NCI-H1436 treated with DMSO at 0.1 percent for 48 hours (cell line): ENCODE measurements around the gene DYNLRB1.
A peak's percentile ranks its signal among the peaks of the same experiment; 100 is the strongest.
"Not testable (repeated sequence)": the region's sequence is repeated elsewhere in the genome, so short reads cannot be mapped to it uniquely, and the experiment has no call there.

Experiments used
- DNase-seq: peaks from one replicate; lab custom pipeline; 2025; lab: John Stamatoyannopoulos, UW

Gene DYNLRB1

DNA sequence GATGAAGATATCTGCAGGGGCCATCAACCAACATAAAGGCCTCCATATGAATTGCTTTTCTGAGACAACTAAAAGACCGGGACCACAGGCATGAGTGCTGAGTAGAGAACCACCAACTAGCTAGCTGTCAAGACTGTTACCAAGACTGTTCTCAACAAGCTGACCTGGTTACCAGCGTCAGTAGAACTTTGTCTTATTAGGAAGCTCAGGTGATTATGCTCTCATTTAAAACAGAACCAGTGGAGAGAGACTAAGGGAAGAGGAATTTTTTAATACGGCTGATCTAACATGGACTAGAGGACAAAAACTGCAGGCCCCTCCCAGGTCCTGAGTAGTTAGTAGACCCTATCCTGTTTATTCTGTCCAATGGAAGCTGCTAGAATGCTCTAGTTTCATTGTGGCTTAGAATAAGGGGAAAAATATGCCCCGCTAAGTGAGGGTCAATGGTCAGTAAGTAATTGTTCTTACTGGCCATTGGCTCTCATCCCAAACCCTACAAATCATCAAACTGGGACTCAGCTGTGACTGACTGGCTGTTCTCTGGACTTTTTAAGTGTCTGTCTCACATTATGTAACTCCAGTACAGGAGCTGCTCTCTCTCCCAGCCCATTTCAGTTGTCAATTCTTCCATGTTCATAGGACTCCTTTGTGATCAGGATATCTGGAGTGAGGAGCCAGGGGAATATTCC, 3.8 kb upstream of the DYNLRB1 start:
- DNase-seq: no peak

DNA sequence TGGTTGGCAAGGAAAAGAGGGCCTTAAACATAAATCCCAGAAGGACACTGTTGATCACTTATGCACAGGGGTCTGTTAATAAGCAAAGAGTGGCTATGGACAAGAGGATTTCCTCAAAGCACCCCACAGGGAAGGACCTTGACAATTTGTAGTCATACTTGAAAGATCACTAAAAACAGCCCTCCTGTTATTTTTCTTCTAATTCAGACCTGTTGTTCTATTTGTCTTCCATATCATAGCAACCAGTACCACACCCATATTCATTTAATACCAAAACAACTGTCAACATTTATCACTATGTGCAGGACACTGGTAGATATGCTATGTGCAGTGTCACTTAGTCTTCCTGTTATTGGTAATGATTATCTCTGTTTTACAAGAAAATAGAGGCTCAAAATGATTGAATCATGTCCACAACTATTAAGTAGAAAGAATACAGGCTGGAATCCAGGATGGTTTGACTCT, 3.2 kb upstream of the DYNLRB1 start:
- no peak for DNase-seq

DNA sequence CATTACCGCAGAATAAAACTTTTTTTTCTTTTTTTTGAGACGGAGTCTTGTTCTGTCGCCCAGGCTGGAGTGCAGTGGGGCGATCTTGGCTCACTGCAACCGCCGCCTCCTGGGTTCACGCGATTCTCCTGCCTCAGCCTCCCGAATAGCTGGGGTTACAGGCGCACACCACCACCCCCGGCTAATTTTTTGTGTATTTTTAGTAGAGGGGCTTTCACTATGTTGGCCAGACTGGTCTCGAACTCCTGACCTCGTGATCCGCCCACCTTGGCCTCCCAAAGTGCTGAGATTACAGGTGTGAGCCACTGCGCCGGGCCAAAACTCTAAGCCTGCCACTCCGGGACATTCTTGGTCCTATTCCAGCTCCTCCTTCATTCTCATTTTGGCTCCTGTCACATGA, 2.2 kb upstream of the DYNLRB1 start:
- DNase-seq: not testable (repeated sequence)

DNA sequence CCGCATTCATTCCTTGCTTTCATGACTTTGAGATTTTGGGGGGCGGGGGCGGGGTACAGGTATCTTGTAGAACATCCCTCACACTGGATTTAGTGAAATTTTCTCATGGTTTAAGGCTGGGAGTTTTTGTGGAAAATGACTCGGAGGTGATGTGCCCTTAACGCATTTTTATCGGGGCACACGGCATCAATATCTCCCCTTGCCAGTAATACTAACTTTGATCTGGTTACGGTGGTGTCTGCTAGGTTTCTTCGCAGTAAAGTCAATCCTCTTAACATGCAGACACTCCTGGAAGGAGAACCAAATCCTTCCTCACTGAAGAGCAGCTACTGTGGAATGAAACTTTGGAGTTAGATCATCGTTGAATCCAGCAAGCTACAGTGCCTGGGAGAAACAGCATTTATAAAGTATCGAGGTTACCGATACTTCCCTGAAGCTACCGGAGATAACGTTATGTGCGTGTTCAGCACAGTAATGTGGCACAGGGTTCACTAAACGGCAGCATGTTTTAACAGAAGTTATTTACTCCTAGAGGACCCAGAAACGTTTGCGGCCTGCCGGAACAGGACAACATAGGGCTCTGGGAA, 1.2 kb upstream of the DYNLRB1 start:
- no peak for DNase-seq

DNA sequence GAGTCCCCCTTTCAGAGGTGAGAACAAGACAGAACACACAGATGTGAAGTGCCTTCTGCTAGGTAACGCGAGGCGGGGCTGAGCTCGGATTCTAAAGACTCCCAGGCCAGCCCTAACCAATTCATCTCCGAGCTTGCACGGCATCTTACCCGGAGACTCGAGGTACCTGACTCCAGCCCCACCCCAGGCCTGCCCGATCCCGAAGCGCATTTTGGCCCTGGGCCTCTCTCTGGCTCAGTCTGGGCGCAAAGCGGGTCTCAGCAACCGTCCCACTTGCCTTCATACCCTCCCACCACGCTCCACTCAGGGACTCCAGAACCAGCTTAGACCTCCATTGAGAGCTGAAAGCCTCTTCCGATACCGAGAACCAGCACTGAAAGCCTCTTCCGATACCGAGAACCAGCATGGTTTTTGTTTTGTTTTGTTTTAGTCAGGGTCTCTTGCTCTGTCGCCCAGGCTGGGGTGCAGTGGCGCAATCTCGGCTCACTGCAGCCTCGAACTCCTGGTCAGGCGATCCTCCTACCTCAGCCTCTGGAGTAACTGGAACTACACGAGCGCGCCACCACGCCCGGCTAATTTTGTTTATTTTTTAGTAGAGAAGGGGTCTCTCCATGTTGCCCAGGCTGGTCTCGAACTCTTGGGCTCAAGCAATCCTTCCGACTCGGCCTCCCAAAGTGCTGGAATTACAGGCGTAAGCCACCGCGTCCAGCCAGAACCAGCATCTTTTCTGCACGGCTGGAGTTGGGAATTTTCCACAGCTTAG, 557 bp upstream of the DYNLRB1 start:
- DNase-seq: peak; percentile 4

DNA sequence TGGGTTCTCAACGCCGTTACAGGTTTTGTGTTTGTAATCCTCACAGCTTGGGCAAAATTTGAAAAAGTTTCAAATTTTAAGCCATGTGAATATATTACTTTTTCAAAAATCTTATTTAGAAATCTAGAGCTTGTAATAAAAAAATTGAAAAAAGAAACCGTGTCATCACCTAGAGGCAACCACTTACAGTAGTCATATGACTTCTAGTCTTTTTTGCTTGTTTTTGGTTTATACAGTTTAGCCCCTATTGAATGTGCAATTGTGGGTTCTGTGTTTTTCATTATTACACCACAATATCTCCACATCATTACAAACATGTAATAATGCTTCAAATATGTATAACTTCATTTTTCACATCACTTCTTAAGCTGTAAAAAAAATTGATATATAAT, 888 bp downstream of the DYNLRB1 start:
- no peak for DNase-seq

DNA sequence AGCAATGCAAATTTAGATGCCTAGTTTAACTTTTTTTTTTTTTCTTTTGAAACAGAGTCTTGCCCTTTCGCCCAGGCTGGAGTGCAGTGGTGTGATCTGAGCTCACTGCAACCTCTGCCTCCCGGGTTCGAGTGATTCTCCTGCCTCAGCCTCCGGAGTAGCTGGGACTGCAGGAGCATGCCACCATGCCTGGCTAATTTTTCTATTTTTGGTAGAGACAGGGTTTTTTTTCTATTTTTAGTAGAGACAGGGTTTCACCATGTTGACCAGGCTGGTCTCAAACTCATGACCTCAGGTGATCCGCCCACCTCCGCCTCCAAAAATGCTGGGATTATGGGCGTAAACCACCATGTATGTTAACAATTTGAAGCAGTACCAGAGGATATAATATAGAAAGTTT, 2.6 kb downstream of the DYNLRB1 start:
- DNase-seq: not testable (repeated sequence)

DNA sequence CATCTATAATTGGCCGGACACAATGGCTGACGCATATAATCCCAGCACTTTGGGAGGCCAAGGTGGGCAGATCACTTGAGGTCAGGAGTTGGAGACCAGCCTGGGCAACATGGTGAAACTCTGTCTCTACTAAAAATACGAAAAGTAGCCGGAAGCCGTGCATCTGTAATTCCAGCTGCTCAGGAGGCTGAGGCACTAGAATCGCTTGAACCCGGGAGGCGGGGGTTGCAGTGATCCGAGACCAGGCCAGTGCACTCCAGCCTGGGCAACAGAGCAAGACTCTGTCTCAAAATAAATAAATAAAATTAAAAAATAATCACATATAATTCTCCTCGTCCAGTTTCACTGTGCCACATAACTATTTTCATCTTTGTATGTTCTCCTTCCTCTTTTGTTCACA, 3.6 kb downstream of the DYNLRB1 start:
- not testable (repeated sequence) for DNase-seq

DNA sequence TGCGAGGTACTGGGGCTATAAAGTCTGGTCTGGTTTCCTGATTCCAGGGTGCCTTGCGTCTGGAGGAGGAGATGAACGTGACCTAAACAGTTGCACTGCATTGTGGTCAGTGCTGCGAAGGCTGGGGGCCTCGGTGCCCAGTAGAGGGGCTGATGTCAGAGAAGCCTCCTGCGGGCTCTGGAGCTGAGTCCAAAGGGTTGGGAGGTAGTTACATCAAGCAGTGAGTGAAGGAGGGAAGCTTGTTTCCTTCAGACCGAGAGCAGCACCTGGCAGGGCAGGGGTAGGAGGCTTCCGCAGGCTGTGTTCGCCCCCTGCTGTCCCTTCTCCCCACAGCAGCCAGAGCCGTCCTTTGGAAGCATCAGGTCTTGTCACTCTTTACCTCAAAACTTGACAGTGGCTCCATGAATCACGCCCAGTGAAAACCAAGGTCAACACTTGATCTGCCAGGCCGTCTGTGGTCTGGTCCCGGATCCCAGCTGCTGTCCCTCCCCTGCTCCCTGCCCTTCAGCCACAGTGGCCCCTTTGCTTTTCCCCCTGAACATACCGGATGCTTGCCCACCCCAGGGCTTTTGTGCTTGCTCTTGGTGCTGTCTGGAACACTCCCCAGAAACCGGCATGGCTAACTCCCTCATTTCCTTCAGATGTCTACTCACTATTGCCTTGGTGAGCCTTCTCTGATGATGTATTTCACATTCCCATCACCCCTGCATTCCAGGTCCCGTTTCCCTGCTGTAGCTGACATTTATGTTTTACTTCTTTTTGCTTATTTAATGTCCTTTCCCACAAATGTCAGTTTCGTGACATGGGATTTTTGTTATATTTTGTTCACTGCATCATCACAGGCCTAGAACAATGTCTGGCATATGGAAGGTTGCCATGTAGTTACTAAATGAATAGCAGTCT, 7.0 kb downstream of the DYNLRB1 start:
- DNase-seq: no peak

DNA sequence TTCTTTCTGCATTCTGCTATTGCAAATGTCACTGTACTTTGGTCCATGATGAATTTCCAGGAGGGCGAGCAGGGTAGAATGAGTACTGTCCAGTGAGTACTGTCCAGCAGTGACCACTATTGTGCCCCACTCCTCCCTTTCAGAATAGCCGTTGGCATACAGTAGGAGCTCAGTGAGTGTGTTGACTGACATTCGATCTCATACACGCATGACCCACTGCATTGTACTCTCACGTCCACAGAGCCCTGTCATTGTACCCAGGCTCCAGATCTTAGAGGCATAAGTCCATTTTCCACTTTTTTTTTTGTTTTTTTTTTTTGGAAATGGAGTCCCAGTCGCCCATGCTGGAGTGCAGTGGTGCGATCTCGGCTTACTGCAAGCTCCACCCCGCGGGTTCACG, 8.2 kb downstream of the DYNLRB1 start:
- DNase-seq: no peak

DNA sequence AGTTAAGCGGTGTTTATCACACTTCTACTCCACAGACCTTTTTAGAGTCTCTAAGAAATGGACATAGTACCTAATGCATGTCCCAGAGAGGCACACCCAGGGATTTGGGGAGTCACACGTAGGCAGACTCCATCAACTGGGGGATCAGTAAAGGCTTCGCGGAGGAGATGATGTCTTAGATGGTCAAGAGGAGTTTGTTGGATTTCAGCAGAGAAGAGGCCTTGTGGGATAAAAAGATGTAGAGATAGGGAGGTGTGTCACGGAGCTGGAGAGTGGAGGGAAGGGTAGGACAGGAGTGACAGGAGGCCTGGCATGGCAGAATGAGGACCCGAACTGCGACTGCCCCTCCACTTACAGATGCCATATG, 9.1 kb downstream of the DYNLRB1 start:
- DNase-seq: no peak

DNA sequence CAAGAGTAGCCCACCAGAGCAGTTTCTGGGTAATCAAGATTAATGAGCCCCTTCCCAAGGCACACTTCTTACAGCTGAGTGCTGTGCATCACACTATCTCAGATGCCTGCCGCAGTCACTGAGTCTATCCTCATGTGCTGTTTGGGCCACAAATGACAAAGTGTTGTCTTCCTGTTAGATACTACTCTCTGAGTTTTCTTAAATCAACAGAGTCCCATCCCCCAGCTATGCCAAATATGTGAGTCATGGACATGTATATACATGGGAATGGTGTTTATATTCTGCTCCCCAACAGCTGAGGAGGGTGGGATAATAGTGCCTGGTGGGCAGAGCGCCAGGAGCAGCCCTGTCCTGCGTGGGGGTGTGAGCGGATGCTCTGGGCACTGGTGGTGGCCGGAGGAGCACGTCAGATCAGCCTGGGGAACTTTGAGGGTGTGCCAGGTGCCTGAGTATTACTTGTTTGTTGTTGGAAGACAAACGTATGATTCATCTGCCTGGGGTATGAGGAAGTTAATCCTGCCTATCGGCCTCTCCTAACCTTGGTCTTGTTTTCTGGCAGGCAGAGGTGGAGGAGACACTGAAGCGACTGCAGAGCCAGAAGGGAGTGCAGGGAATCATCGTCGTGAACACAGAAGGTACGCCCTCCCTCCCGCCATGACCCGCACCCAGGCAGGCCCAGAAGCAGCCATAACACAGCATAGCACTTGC, 9.6 kb downstream of the DYNLRB1 start:
- DNase-seq: no peak

DNA sequence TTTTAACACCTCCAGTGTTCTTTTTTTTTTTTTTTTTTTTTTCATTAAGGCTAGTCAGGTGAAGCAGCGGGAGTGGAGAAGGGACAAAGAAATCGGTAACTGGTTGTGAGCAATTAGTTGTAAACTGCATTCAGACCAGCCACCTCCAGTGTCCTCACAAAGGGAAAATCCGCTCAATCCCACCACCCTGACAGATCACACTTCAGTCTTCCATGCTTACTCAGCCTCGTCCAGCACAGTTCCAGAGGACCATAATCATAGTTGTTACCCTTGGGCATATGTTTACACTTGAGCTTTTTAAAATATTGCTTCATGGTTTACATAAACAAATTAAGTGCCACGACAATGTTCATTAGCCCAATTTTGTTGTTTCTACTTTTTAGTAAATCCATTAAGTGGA, 10.2 kb downstream of the DYNLRB1 start:
- no peak for DNase-seq

DNA sequence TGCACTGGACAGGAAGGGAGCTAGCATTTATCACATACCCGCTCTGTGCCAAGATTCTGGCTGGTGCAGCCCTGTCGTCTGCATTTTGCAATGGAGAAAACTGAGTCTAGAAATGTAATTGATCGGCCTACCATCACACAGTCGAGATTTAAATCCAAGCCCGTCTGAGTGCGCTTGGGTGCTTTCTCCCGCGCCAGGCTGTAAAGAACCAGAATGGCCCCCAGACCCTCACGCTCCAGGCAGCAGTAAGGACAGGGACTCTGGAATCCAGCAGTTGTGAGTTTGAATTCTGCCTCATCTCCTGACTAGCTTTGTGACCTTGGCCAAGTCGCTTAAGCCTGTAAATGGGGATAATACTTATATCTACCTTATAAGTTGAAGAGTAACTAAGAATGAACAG, 10.8 kb downstream of the DYNLRB1 start:
- DNase-seq: no peak

DNA sequence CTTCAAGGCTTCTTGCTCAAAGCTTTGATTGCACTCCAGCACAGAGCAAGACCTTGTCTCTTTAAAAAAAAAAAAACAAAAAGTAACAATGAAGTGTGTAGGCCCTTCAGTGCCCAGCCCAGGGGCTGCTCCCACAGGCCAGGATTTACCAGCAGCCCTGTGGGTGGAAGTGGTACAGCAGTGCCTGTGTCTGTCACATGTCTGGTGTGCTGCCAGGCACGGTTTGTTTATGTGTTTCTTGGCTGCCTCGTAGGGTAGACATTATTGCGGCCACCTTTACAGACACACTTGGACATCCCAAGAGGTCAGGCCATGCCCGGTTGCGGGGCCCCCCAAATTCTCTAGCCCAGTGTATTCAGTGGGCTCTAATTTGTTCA, 12.7 kb downstream of the DYNLRB1 start:
- no peak for DNase-seq

DNA sequence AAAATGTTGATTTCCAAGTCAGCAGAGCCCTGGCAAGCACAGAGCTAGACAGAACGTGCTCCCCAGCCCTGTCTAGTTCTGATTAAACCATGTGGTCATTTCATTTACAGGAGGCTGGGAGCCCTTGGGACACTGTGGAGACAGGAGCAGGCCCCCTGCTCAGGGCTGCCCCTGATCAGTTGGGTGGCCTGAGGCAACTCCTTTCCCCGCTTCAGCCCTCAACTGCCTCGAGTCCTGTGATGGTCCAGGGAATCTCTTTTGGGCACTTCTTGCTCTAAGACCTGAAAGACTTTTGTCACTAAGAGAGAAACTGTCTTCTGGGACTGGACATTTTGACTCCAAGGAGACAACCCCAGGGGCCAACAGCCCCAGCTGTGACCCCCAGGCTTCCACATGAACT, 13.5 kb downstream of the DYNLRB1 start:
- no peak for DNase-seq

DNA sequence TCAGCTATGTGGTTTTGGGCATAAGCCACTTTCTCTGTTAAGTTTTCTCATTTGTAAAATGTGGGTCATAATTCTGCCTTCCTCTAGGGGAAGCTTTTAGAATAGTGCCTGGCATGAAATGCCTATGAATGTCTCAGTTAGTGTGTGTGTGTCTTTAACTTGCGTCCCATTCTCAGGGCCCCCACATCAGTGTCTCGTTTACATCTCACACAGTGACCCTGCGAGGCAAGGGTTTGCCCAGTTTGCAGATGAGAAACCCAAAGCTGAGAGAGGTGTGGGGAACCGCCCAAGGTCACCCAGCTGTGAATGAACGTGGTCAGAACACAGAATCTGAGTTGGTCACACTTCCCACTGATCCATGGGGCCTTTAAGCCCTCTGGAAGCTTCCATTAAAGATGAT, 14.1 kb downstream of the DYNLRB1 start:
- DNase-seq: no peak

DNA sequence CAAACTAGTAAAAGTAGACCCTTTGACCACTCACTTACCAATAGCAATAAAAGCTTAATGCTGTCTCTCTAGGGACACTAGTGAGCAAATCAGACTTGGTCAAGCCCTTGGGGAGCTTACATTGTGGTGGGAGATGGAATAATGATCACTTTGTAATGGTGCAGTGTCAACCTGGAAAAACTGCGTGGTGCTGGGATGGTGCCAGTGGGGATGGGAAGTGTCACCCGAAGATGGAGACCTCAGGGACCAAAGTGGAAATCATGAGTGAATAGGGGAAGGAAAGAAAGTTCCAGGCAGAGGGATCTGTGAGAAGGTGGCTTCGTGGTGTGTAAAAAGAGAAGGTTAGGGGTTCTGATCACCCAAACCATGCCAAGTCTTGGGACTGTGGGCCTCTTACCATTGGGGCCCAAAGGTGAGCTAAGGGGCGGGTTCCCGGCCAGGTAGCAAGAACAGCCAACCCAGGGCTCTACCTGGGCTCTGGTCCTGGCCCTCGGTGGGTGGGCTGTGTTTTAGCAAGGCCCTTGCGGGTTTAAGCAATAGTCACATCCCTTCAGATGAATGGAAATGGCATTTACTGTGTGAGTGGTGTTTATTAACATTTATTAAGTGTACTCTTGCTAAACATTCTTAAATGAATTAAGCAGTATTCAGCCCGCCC, 15.5 kb downstream of the DYNLRB1 start:
- DNase-seq: no peak

DNA sequence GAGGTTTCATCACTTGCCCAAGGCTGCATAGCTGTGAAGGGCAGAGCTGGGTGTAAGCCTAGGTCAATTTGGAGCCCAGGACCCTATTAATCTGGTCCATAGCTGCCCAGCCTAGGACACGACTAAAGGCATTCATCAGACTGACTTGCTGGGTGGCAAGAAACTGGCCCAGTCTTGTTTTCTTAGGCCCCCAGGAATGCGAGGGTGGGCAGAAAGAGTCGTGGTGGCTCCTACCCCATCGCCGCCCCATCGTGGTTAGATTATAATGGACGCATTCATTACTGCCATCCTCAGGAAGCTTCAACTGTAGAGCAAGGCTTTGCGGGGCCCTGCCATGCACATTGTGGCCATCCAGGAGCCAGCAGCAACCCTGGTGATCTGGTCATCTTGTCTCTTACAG, 16.1 kb downstream of the DYNLRB1 start:
- DNase-seq: no peak

DNA sequence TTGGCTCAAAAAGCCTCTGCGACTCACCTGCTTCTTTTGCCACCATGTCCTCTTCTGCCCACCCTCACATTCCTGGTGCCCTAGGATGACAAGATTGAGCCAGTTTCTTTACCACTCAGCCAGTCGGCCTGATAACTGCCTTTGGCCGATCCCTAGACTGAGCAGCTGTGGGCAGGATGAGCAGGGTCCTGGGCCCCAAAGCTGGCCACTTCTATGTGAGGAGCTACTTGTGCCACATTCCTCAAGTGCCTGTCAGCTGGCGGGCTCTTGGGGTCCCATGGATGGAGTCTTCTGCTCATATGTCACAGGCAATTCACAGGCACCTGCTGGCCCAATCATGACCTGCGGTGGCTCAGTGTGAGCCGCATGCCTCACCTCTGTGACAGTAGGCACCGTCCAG, 16.5 kb downstream of the DYNLRB1 start:
- no peak for DNase-seq
